ENCODE measurements around the gene IRAK3. TPM values are rescaled to one million over a fixed set of nuclear protein-coding genes. Genes with fewer than 3 reads are reported as not detected.

IRAK3 gene
- total RNA-seq, 1 experiment from 2014 or later: 12.0 TPM

DNA sequence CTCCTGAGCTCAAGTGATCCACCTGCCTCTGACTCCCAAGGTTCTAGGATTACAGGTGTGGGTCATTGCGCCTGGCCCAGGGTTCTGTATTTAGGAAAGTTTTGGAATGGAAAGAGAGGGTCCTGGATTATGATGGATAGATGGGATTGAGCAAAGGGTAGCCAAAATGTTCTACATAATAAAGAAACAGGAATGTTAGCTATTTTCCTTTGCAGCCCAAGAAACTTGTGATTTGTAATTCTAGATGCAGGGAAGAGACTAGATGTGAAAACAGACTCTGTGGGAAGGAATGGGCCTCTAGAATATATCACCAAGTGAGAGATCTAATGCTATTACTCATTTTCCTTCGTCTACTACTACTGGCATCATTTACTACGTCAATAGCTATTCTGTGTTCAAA, 83.6 kb downstream of the IRAK3 start:
- TF ChIP-seq, protein P1, sequence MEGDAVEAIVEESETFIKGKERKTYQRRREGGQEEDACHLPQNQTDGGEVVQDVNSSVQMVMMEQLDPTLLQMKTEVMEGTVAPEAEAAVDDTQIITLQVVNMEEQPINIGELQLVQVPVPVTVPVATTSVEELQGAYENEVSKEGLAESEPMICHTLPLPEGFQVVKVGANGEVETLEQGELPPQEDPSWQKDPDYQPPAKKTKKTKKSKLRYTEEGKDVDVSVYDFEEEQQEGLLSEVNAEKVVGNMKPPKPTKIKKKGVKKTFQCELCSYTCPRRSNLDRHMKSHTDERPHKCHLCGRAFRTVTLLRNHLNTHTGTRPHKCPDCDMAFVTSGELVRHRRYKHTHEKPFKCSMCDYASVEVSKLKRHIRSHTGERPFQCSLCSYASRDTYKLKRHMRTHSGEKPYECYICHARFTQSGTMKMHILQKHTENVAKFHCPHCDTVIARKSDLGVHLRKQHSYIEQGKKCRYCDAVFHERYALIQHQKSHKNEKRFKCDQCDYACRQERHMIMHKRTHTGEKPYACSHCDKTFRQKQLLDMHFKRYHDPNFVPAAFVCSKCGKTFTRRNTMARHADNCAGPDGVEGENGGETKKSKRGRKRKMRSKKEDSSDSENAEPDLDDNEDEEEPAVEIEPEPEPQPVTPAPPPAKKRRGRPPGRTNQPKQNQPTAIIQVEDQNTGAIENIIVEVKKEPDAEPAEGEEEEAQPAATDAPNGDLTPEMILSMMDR (IDR thresholded peaks at IDR 0.05; ENCODE audit: unreplicated experiment): no peak
- DNase-seq: no peak
- no peak overlapping the region for H3K27ac Mint-ChIP-seq (ENCODE audit: unreplicated experiment)
- intact Hi-C loops (cut with micrococcal nuclease; ENCODE audit: unreplicated experiment): loop anchor here (10.0 kb wide), 2 partner anchors 272 to 592 kb away; no protein-coding TSS in a partner anchor
- CTCF ChIA-PET: interaction anchor here (1.4 kb wide), 1 partner anchor 437 kb away, joined by 3 read pairs; no protein-coding TSS in a partner anchor
- no peaks in the 10 kb centered on the region for H3K4me1 Mint-ChIP-seq (ENCODE audit: low read depth, unreplicated experiment)
- peaks cover 3% of the 10 kb centered on the region for H3K27me3 Mint-ChIP-seq (ENCODE audit: unreplicated experiment)
- H3K9me3 Mint-ChIP-seq (ENCODE audit: low read depth, unreplicated experiment): no peaks in the 10 kb centered on the region
- H3K36me3 Mint-ChIP-seq (ENCODE audit: insufficient read depth, unreplicated experiment): no peaks in the 10 kb centered on the region
- BruUV-seq (replicated peaks): no TSS peak
- no peak overlapping the region for H3K4me3 Mint-ChIP-seq (ENCODE audit: low read depth, unreplicated experiment)

DNA sequence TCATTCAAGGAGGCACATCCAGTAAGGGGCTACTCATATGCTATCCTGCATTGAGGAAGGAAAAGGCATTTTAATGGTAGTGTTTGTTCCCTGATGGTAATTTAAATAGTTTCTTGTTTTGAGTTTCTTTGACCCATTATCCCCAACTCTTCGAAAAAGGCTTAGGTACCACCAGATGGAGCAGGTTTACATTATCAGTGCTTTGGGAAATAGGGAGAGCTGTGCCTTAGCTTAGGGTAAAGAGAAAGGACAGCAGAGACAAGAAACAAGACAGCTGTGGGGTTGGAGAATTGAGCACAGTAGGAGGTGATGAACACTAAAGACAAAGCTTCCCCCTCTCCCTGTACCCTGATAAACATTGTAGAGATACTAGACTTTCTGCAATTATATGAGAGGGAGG, 84.1 kb downstream of the IRAK3 start:
- peaks cover 8% of the 10 kb centered on the region for H3K27me3 Mint-ChIP-seq (ENCODE audit: unreplicated experiment)
- no peak overlapping the region for H3K4me3 Mint-ChIP-seq (ENCODE audit: low read depth, unreplicated experiment)
- H3K4me1 Mint-ChIP-seq (ENCODE audit: low read depth, unreplicated experiment): no peaks in the 10 kb centered on the region
- H3K9me3 Mint-ChIP-seq (ENCODE audit: low read depth, unreplicated experiment): no peaks in the 10 kb centered on the region
- no peaks in the 10 kb centered on the region for H3K36me3 Mint-ChIP-seq (ENCODE audit: insufficient read depth, unreplicated experiment)
- CTCF ChIA-PET: interaction anchor here (1.4 kb wide), 1 partner anchor 437 kb away, joined by 3 read pairs; no protein-coding TSS in a partner anchor
- DNase-seq: no peak
- intact Hi-C loops (cut with micrococcal nuclease; ENCODE audit: unreplicated experiment): loop anchor here (10.0 kb wide), 2 partner anchors 272 to 592 kb away; no protein-coding TSS in a partner anchor
- TF ChIP-seq, protein P1 (IDR thresholded peaks at IDR 0.05; ENCODE audit: unreplicated experiment): no peak
- BruUV-seq (replicated peaks): no TSS peak
- H3K27ac Mint-ChIP-seq (ENCODE audit: unreplicated experiment): no peak overlapping the region

DNA sequence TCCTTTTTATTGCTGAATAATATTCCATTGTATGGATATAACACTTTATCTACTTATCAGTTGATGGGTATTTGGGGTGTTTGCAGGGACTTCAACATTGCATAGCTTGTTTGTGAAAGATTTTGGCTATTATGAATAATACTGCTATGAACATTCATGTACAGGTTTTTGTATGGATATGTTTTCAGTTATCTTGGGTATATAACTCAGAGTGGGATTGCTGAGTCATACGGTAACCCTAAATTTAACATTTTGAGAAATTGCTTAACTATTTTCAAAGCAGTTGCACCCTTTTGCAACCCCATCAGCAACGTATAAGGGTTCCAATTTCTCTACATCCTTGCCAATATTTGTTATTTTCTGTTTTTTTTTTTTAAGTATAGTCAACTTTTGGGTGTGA, 86.0 kb downstream of the IRAK3 start:
- CTCF ChIA-PET: no interaction called here
- H3K4me3 Mint-ChIP-seq (ENCODE audit: low read depth, unreplicated experiment): no peak overlapping the region
- no TSS peak for BruUV-seq (replicated peaks)
- intact Hi-C loops (cut with micrococcal nuclease; ENCODE audit: unreplicated experiment): loop anchor here (5.0 to 10.0 kb wide), 3 partner anchors 132 to 590 kb away; no protein-coding TSS in a partner anchor
- no peaks in the 10 kb centered on the region for H3K36me3 Mint-ChIP-seq (ENCODE audit: insufficient read depth, unreplicated experiment)
- no peak for DNase-seq
- no peaks in the 10 kb centered on the region for H3K9me3 Mint-ChIP-seq (ENCODE audit: low read depth, unreplicated experiment)
- no peak overlapping the region for H3K27ac Mint-ChIP-seq (ENCODE audit: unreplicated experiment)
- H3K4me1 Mint-ChIP-seq (ENCODE audit: low read depth, unreplicated experiment): no peaks in the 10 kb centered on the region
- peaks cover 15% of the 10 kb centered on the region for H3K27me3 Mint-ChIP-seq (ENCODE audit: unreplicated experiment)
- TF ChIP-seq, protein P1 (IDR thresholded peaks at IDR 0.05; ENCODE audit: unreplicated experiment): no peak

DNA sequence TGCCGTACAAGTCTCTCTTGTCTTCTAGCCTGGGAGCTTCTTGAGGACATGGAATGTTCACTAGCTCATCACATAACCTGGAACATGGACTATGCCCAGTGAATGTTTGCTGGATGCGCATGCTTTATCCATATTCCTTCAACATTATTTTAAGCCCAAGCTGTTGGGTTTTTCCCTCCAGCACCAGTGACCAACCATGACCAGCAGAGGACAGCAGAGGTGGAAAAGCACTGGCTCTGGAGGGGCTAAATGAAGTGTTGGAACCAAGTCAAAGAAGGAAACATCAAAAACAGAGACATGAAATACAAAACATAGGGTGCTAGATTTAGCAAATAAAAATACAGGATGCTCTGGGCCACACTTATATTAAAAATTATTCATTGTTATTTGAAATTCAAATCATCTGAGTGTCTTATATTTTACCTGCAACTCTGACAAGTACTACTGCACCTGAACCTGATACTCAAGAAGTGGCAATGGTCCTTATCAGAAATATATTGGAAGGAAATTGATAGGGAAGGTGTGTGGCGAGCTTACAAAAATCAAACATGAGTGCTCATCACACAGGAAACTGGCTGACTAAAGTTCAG, 90.2 kb downstream of the IRAK3 start:
- H3K9me3 Mint-ChIP-seq (ENCODE audit: low read depth, unreplicated experiment): peaks cover 5% of the 10 kb centered on the region
- no TSS peak for BruUV-seq (replicated peaks)
- peaks cover 15% of the 10 kb centered on the region for H3K27me3 Mint-ChIP-seq (ENCODE audit: unreplicated experiment)
- H3K4me1 Mint-ChIP-seq (ENCODE audit: low read depth, unreplicated experiment): no peaks in the 10 kb centered on the region
- intact Hi-C loops (cut with micrococcal nuclease; ENCODE audit: unreplicated experiment): loop anchor here (2.0 to 10.0 kb wide), 4 partner anchors 128 to 586 kb away; no protein-coding TSS in a partner anchor
- H3K4me3 Mint-ChIP-seq (ENCODE audit: low read depth, unreplicated experiment): no peak overlapping the region
- CTCF ChIA-PET: interaction anchor here (0.5 to 1.1 kb wide), 4 partner anchors 9 to 1077 kb away, joined by 3 to 6 read pairs (median 3); partner anchors contain the start of gene HELB
- TF ChIP-seq, protein P1 (IDR thresholded peaks at IDR 0.05; ENCODE audit: unreplicated experiment): peak; percentile 58
- H3K27ac Mint-ChIP-seq (ENCODE audit: unreplicated experiment): no peak overlapping the region
- no peaks in the 10 kb centered on the region for H3K36me3 Mint-ChIP-seq (ENCODE audit: insufficient read depth, unreplicated experiment)
- peak; percentile 51 for DNase-seq
